Pancreas (tissue), 10 donors: Measurements from ENCODE around the gene USP10. TPM values are rescaled to one million over a fixed set of nuclear protein-coding genes. Genes with fewer than 3 reads are reported as not detected.

Source experiments
- ATAC-seq, 4 donors: fragments of 200-7000 bp; cut with Tn5 transposase; one replicate each; pipeline versions ENCODE4 v1.8.0 to v1.9.1; 2020; ENCODE audit warnings: mild to moderate bottlenecking in 4 of 4, moderate library complexity in 4 of 4
- DNase-seq, 6 donors: peaks; one replicate each; pipeline ENCODE4 v3.0.0-alpha.2; 2020
- FAIRE-seq: peaks from 2 replicates; lab custom pipeline; 2012; peaks lifted over from hg19 to GRCh38; lab: Jason Lieb, UNC
- H3K27ac ChIP-seq, 4 donors: fragments of 200-600 bp; sonication (generic); 1 replicate in 3 of 4; 2 replicates in 1 of 4; pipeline versions ENCODE4 v1.5.0 to v1.8.0; 2020
- H3K27me3 ChIP-seq, 4 donors: fragments of 200-600 bp; one replicate each; pipeline ENCODE4 v1.8.0; 2021
- H3K36me3 ChIP-seq, 3 donors: fragments of 200-600 bp; sonication (generic) in 1 of 3; one replicate each; pipeline versions ENCODE4 v1.5.0 to v1.8.0; 2020 to 2021
- H3K4me1 ChIP-seq, 3 donors: fragments of 200-600 bp; one replicate each; pipeline ENCODE4 v1.8.0; 2021
- H3K4me3 ChIP-seq, 4 donors: fragments of 200-600 bp; sonication (generic) in 2 of 4; one replicate each; pipeline versions ENCODE4 v1.5.0 to v1.8.0; 2020 to 2021
- H3K9me3 ChIP-seq, 4 donors: fragments of 200-600 bp; one replicate each; pipeline ENCODE4 v1.8.0; 2021
- CTCF ChIP-seq, 4 donors: fragments of 200-600 bp; sonication (generic) in 3 of 4; IDR thresholded peaks; one replicate each; pipeline versions ENCODE4 v1.5.0 to v1.8.0; 2021; ENCODE audit warnings: antibody characterized with exemption in 4 of 4
- WGBS, 2 donors: extraction: QIAGEN DNeasy Blood & Tissue Kit; methylation state at CpG; one replicate each; pipeline ENCODE4 v1.1.7; 2013; 5-methylcytosine and 5-hydroxymethylcytosine counted together
- intact Hi-C, 3 donors: fragments of 100-400 bp; cut with DNase I; formaldehyde crosslinking; loops; one replicate each; pipeline versions ENCODE4 v1.11.1 to v1.14.2; 2022
- polyA plus RNA-seq, 2 donors: library from polyadenylated mRNA; stranded (reverse); fragments of 200-250 nt; gene quantifications; one replicate each; pipeline ENCODE4 v1.2.3, GENCODE V29; 2013
- total RNA-seq, 6 donors: library from RNA; stranded (reverse); fragmentation: NEBNext Ultra II Directional in 4 of 6; extraction: Animal tissue kit (Norgen Biotek cat#: 25700) in 4 of 6; gene quantifications; one replicate each; pipeline versions ENCODE4 v1.2.1 to v1.2.4, GENCODE V29; 2021 to 2023
- donor health status: healthy with polysubstance abuse.
- donor health status: DM: no; HTN: no; CAD: no; lungs with moderate emphysema.
- donor health status: DM: no; HTN: no; CAD: no.
- donor health status: control.
- donor health status: control.
- donor health status: Bipolar disorder and iron deficiency.
- donor health status: DM: yes; HTN: yes; CAD: no.
- donor health status: DM: no; HTN: no; CAD: no.
- donor health status: DM: no; HTN: no; CAD: no.
- donor health status: DM: yes; HTN: yes; CAD: no.

USP10 gene
- total and polyA plus RNA-seq, 8 donors, result 11.4 to 40.6 (median 26.9) TPM

- 87 to 92% methylated on average over 8 of the region's 8 CpGs for WGBS, 2 donors
- H3K27ac ChIP-seq, result no peak overlapping the region
- intact Hi-C loops, result loop anchor here in 1 of 3 donors (10.0 kb wide), 1 partner anchor 192 kb away; no protein-coding TSS in a partner anchor
- FAIRE-seq (no peak), ATAC-seq (no peak), DNase-seq (no peak)
- H3K27me3 ChIP-seq, result no peaks in the 10 kb centered on the region
- no peaks in the 10 kb centered on the region for H3K9me3 ChIP-seq
- H3K36me3 ChIP-seq, result peaks cover 0 to 34% (median 12%) of the 10 kb centered on the region in 3 donors
- no peaks in the 10 kb centered on the region for H3K4me1 ChIP-seq
- no peak overlapping the region for H3K4me3 ChIP-seq
- no peak for TF ChIP-seq CTCF (IDR thresholded peaks at IDR 0.05)
Measured at GRCh38 chr16:84763164-84763563, 63.4 kb downstream of the USP10 start.

GRCh38 chr16:84763629-84764028, 63.8 kb downstream of the USP10 start:
- intact Hi-C loops, result loop anchor here in 1 of 3 donors (10.0 kb wide), 1 partner anchor 191 kb away; no protein-coding TSS in a partner anchor

GRCh38 chr16:84764970-84765369, 65.2 kb downstream of the USP10 start:
- no peak overlapping the region for H3K4me3 ChIP-seq
- no peak for FAIRE-seq
- H3K27ac ChIP-seq, result no peak overlapping the region
- TF ChIP-seq CTCF (IDR thresholded peaks at IDR 0.05), result no peak
- no peaks in the 10 kb centered on the region for H3K27me3 ChIP-seq
- H3K36me3 ChIP-seq, result peaks cover 0 to 46% (median 12%) of the 10 kb centered on the region in 3 donors
- intact Hi-C loops, result loop anchor here in 1 of 3 donors (10.0 kb wide), 1 partner anchor 190 kb away; no protein-coding TSS in a partner anchor
- no peaks in the 10 kb centered on the region for H3K9me3 ChIP-seq
- DNase-seq, result no peak
- ATAC-seq, result no peak
- 85 to 96% methylated on average over 2 of the region's 2 CpGs for WGBS, 2 donors
- H3K4me1 ChIP-seq, result no peaks in the 10 kb centered on the region

More at GRCh38 chr16:84763629-84764028, 63.8 kb downstream of the USP10 start:
- no peak overlapping the region for H3K27ac ChIP-seq
- ATAC-seq (no peak), DNase-seq (no peak), FAIRE-seq (no peak)
- no peaks in the 10 kb centered on the region for H3K4me1 ChIP-seq
- TF ChIP-seq CTCF (IDR thresholded peaks at IDR 0.05), result no peak
- H3K36me3 ChIP-seq, result peaks cover 0 to 38% (median 12%) of the 10 kb centered on the region in 3 donors
- no peaks in the 10 kb centered on the region for H3K27me3 ChIP-seq
- H3K9me3 ChIP-seq, result no peaks in the 10 kb centered on the region
- H3K4me3 ChIP-seq, result no peak overlapping the region
- WGBS, 2 donors, result 94 to 95% methylated on average over 17 of the region's 17 CpGs

- DNase-seq (no peak), FAIRE-seq (no peak), ATAC-seq (no peak)
- no peak overlapping the region for H3K27ac ChIP-seq
- 89% methylated on average over 17 of the region's 17 CpGs for WGBS, 2 donors
- TF ChIP-seq CTCF (IDR thresholded peaks at IDR 0.05), result no peak
- H3K27me3 ChIP-seq, result no peaks in the 10 kb centered on the region
- intact Hi-C loops, result loop anchor here in 1 of 3 donors (10.0 kb wide), 1 partner anchor 189 kb away; no protein-coding TSS in a partner anchor
- H3K4me3 ChIP-seq, result no peak overlapping the region
- peaks cover 0 to 46% (median 12%) of the 10 kb centered on the region in 3 donors for H3K36me3 ChIP-seq
- no peaks in the 10 kb centered on the region for H3K4me1 ChIP-seq
- no peaks in the 10 kb centered on the region for H3K9me3 ChIP-seq
Measured at GRCh38 chr16:84765616-84766580, 66.1 kb downstream of the USP10 start.
